HG02840 (cell line): Measurements from ENCODE around the gene SORBS2.

Source experiments
- ATAC-seq: cut with Tn5 transposase; IDR thresholded peaks from one replicate; pipeline ENCODE4 v1.9.1; 2021; ENCODE audit warnings: mild to moderate bottlenecking, moderate library complexity, moderate number of reproducible peaks; ENCODE audit not compliant: unreplicated experiment, low FRiP score

SORBS2 gene

DNA sequence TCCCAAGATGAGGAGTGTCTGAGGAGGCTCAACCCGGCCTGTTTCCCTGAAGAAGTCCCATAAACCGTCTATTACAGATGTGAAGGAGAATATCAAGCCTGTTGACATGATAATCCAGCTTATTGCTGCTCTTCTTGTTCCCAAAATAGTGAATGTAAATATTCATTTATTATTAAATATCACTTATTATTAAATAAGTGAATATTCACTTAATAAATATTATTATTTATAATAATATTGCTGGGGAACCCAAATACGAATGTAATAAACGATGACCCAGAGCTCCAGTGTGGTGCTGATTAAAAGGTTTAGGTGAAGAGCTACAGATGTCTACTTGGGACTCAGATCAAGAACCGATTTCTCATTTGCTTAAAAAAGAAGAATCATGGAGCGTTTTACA, 23.8 kb upstream of the SORBS2 start:
- ATAC-seq = no peak

DNA sequence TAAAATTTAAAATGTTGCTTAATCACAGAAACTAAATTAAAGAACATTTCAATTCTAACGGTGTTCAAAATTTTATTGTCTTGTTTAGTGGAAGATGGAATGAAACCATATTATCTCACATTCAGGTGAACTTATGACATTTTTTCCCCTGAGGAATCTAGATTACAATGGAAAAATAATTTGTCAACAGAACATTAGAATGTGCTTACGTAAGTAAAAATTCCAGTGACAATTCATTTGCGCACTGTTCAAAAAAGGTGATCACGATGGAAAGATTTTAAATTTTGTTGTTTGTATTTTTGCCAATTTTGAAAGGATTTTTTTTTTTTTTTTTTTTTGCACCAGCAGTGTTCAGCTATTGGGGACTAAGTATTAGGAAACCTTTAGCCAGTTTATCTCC, 23.3 kb upstream of the SORBS2 start:
- ATAC-seq = no peak

DNA sequence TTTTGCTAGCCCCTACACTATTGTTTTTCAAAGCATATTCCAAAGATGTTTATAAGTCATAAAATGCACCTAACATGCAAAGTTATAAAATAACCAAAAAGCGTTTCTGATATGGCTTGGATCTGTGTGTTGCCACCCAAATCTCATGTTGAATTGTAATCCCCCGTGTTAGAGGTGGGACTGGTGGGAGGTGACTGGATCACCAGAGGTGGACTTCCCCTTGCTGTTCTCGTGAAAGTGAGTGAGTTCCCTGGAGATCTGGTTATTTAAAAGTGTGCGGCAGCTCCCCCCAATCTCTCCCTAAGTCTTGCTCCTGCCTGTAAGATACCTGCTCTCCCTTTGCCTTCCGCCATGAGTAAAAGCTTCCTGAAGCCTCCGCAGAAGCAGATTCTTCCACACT, 22.8 kb upstream of the SORBS2 start:
- ATAC-seq = no peak

DNA sequence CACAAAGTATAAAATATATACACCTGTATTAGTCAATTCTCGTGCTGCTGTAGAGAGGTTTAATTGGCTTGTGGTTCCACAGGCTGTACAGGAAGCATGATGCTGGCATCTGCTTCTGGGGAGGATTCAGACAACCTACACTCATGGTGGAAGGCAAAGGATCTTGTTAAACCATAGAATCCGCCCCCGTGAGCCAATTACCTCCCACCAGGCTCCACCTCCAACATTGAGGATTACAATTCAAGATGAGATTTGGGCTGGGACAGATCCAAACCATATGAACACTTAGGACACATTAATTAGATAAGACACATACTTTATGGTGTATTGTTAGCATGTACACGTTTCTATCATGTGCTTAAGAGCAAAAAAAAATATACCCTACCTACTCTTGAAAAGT, 22.1 kb upstream of the SORBS2 start:
- no peak for ATAC-seq

DNA sequence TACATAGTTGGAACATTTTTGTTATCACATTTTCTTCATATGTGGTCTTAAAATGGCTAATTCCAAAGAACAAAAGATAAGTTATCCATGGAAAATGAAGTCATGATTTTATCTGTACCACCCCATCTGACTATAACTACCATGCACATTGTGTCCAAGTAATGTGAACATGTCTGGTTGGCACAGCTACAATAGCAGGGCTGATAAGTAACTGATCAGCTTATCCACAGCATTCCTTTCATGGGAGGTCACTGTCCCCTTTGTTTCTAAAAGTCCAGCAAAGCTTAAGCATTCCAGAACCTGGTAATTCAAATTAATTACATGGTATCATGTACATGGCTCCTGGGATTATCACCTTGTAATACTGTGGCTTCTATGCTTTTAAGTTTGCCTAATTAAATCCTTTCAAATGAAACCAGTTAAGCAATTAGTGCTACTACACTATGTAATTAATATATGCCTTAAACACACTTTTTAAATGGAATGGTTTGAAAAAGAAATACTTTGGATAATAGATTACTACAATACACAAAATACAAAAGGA, 21.1 kb upstream of the SORBS2 start:
- no peak for ATAC-seq

DNA sequence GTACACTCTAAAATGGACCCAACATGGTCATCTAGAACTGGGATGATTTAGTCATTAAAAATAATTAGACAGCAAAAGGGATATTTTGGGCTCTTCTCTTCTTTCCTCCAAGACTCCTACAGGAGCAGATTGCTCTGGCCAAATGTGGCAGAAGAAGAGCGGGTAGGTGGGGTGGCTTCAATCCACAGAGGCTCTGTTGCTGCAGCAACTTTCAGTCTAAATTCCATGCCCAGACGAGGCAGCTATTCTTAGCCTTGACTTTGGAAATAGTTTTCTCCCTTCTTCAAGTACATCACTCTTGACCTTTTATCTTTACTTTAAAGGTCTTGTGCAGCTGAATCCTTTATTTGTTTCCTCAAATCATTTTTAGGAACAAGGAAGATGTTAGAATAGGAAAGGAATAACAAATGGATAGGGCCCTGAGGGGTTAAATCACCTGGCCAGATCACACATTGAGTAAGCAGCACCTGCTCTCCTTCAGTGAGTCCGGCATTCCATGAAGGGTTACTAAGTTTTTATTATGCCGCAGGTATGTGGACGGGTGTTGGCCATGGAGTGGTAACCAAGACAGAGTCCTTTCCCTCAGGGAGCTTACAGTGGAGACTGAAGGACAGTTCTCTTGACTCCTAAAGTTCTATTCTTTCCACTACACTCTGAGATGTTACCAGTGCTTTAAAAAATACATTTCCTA, 19.3 kb upstream of the SORBS2 start:
- ATAC-seq = no peak

DNA sequence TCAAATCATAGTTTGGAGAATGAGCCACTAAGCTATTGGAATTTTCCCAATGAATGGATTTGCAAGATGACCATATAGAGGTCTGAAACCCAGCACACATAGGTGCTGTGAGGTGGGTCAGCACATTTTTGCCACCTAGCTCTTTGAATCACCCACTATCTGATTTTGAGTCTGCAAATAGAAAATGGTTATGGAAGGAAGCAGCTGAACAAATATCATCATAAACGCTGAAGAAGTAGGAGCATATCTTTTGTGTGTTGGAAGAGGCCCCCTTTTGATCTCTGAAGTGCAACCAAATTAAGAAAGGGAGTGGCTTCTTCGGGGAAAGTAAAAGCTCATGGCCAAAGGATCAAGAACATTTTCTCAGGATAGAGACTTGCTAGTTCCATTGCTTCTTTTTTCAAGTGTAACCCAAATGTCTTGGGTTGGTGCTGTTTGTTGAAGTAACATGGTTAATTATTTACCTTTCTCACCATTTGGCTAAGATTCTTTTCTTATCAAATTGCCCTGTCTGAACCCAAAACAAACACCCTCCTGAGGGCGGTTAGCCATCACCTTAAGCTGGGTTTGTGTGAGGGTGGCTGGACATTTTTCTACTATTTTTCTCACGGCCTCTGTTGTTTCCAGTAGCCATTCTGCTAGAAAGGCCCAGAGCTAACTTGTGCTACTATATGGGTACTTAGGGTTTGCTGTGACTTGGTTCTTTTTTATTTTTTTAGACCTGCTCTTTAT, 18.4 kb upstream of the SORBS2 start:
- ATAC-seq = no peak

DNA sequence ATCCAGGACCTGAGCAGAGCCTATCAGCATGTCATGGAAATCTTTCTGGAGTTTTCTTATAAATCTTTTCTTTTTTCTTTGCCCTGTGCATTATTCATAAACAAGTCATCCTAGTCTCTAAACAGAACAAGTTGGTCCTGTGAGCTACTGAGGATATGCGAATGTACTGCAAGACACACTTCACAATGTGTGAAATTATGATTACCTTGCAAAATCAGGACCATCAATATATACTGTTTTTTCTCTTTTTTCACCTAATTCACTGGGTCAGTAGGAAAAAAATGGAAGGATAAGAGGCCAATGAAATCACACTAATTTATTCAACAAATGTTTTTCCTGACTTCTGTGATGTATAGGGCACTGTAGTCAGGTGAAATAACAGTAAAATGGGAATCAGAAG, 14.4 kb upstream of the SORBS2 start:
- no peak for ATAC-seq

DNA sequence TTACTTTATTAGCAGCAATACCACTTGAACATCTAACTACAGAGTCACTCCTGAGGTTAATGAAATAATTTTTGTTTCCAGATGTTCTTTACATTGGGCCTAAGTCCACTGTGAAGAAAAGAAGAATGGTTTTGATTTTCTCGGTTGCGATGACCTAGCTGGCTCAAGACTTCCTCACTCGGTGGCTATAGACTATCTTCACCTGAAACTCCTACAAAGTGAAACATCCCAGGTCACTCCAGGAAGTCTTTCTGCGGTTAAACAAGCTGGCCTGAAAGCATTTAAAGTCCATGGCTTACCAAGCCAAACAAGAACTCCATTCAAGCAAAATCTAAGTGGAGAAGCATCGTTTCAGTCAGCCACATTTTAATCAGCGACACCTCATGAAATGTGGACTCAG, 13.7 kb upstream of the SORBS2 start:
- ATAC-seq = no peak

DNA sequence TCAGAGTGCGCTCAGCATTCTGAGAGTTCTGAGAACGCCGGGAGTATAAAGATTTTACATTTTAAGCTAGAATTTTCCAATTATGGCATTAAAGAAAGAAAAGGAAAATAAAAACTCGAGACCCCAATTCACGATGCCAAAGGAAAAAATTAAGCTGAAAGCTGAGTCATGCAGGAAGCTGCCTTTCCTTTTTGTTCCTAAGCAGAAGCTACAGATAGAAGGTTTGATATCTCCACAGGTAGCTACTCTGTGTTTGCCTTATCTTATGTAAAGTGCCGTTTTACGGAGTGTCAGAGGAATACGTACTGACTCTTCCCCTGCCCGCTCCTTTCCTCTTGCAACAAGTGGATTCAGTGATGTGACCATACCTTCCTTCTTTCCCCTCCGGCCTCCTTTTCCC, 10.8 kb upstream of the SORBS2 start:
- no peak for ATAC-seq

DNA sequence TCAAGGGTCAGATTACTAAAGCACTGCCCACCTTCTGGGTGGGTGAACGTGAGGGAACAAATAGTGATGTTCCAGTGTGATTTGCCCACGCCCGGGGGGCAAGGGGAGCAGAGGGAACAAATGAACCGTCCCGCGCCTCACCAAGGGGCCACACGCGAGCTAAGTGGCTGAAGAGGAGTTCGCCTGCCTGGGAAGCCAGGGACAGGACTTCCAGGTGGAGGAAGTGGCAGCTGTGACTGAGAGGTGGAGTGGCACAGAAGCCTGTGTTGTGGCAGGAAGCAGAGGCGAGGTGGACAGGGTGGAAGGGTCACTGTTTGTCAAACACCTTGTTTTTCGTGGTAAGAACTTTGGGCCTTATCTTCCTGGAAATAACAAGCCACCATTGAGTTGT, 9.0 kb upstream of the SORBS2 start:
- no peak for ATAC-seq

DNA sequence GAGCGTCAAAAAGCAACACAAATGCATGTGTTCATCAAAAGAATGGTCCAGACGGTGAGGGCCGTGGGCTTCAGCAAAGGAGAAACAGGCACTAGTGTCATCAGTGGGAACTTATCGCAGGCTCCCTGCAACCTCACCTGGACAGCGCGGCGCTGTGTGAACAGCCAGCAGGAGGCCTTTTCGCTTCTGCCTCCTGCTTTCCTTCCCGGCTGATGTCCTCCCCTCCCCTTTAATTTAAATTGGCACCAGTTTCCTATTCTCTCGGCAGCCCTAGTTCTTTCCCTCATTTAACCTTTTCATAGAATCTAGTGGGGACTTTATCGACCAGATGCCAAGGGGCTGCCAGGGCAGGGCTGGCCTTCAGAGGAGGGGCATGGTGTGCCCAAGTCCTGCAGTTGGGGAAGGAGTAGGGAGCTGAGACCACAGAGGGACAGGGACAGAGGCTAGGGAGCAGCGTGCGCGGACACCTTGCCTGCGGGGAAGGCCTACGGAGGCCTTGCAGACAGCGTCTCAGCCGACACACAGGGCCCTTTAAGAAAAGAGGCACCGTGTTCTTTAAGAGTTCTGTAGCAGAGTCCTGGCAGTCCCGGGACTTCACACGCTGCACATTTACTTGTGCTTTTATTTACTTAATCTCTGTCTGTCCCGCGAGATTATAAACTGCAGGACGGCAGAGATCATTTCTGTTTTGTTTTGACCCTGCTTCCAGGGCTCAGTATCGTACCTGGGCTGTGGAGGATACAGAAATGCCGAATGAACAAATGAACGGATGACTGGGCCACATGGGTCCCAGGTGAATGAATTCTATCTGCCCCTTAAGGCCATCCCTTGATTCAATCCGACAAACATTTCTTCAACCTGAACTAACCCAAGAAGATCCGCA, 8.4 kb upstream of the SORBS2 start:
- no peak for ATAC-seq

DNA sequence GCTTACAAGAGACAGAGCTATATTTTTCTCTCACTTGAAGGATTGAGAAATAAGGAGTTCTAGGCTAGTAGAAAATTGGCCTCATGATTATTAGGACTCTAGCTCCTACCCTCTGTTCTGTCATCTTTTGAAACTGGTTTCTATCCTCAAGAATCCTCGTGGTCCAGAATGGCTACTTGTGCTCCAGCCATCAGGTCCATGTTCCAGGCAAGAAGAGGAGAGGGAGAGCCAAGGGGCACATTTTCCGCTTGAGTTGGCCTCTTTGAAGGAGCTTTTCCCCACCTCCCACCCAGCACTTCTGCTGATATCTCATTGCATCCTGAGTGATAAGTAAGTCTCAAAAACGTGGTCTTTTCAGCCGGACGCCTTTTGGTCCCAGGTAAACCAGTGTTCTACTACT, 7.2 kb upstream of the SORBS2 start:
- ATAC-seq = no peak

DNA sequence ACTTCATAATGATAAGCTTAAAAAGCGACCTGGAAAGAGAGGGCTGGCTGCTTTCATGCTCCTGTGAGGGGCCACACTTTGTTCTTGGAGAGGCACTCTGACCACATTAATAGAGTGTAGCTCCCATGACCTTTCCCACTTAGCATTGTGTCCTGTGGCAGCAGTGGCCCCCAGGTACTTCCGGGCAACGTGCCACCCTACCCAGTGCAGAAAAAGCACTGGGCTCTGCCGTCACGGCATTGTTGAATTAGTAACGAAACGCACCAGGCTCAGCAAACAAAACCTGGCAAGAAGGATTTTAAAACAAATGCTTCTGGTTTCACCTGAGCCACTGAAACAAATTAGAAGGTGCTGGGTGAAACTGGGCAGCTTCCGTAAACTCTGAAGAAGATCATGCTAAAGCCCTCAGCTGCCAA, 5.4 kb upstream of the SORBS2 start:
- ATAC-seq = no peak

DNA sequence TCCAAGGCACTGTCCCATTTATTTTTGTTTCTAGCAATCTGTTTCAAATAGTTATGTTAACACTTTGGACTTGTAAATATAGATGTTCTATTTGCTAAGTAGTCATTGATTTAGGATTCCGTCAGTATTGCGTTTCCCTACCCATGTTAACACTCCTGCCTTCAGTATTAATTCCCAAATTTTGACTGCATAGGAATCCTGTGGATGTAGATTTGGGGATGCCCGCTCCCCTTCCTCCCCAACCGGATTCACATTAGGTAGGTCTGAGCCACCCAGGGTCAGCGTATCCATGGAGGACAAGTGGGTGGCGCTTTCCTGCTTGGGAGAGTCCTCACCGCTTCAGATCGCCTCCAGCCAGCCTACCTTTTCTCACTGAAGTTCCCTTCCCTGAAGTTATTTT, 1.1 kb upstream of the SORBS2 start:
- no peak for ATAC-seq

DNA sequence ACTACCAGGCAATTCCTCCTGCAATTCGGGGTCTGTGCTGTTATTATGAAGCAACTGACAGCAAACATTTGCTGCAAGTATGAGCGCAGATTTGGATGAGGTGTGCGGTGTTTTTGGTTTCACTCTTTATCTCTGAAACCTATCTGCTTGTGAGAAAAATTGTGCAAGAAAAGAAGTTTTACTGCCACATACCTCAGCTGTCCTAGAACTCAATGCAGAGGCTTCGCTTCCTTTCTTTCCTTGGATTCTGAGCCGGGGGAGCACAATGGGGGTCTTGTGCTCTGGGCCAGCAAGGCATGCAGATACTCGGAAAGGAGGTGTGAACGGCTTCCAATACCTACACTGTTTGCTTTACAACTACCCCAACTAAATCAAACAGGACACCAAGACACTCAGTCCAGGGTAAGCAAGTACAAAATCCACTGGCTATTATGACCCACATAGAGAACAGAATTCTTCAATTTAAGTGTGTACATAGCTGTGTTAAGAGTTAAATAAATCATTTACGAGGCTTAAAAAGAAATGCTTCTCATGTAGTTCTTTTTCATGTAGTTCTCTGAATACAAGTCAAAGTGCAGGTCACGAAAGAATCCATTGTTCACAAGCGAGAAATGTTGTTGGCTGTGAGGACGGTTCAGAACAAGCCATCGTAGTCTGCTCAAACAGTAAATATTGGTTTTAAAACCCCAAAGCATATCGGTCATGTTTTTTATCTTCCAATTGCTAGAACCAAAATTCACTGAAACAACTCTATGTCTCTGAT, 1.1 kb downstream of the SORBS2 start:
- no peak for ATAC-seq

DNA sequence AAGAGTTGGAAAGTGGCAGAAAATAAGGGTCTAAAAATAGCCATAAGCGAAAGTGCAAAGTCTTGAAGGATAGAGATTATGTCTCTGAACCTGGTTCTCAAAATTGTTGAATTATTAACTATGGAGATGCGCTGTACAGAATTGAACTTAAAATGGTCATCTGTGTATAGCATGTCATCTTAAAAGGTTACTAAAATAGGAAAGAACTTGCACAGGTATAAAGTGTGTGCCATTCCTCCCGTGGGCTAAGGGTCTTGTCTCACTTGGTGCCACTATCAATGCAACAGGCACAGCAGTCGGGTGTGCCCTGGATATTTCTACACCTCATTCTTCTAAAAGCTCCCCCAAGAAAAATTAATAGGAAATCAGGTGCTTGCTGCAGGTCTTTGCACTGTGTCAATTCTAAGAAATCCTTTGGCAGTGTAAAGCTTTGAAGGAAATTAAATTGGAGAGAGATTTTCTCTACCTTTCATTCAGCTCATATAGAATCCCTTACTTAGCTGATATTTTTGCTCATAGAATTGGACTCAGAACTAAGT, 2.4 kb downstream of the SORBS2 start:
- no peak for ATAC-seq

DNA sequence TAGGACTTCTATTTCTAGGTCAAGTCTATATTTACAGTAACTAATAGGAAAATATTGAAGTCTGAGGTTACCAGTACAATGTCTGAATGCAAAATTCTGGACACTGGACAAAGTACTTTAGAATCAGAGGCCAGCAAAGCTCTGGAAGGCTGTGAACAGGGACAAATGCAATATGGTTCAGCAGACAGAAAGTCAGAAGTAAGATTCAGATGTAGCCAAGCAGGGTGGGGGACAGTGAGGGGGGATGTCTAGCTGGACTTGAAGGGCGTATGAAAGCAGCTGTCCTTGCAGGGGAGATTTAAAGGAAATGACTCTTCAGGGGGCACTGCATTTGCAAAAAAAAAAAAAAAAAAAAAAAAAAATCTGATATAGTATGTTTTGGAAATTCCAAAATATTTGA, 2.9 kb downstream of the SORBS2 start:
- ATAC-seq = no peak

DNA sequence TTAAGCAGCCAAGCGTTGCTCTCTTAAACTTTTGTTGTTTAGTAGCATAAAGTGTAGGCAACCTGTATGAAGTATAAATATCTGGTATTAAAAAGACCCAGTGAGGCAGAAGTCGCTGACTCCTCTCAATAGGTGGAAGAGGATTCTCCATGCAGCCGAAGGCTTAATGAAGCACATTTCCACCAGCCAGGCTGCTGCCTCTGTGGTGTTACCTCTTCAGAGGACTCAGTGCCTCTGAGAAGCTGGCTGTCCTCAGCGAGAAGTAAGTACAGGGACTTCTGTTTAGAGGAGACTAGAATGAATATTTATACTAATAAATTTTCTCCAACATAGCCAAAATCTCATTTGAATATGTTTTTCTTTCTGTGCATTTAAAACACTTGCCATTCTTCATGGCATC, 6.0 kb downstream of the SORBS2 start:
- ATAC-seq = no peak

DNA sequence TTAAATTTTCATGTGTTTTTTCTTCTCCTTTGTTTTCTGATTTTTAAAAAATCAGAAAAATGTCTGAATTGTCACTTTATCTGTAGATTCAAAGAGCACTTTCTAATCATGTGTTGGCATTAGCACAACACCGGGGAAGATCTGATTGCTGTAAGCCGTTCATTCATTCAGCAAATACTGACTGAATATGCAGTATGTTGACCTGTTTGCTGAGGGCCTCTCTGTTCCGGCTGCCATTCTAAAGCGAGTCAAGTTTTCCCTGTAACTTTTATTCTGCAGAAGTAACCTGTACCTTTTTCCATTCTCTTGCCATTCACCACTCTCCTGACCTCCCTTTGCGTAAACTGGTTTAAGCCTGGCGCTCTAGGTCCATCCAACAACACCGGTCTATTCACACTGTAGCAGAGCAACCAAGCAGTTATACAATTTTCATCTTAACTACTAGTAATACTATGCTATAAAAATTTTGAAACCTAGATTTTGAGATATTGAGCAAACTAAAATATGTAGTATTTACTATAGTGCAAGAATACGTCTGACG, 6.7 kb downstream of the SORBS2 start:
- no peak for ATAC-seq
